ENCODE results near the gene ESCO1. TPM values are rescaled to one million over a fixed set of nuclear protein-coding genes. Genes with fewer than 3 reads are reported as not detected.

The ESCO1 gene
- total RNA-seq, 1 experiment from 2014 or later: 36.7 TPM

DNA sequence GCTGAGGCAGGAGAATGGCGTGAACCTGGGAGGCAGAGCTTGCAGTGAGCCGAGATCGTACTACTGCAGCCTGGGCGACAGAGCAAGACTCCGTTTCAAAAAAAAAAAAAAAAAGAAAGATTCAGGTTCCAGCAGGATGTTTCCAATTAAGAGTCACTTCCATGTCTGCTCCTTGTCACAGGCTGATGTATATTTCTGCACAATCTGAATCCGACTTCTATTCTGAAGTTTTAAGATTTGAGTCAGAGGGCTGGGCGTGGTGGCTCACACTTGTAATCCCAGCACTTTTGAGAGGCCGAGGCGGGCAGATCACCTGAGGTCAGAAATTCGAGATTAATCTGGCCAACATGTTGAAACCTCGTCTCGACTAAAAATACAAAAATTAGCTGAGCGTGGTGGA is 36.3 kb upstream of the ESCO1 start:
- no peak overlapping the region for H3K18ac ChIP-seq (ENCODE audit: insufficient read length, low read depth, low read length)
- no peaks in the 10 kb centered on the region for H3K79me1 ChIP-seq (ENCODE audit: insufficient read depth, low read depth, low read length, poor library complexity, severe bottlenecking)
- no peaks in the 10 kb centered on the region for H3K9me3 ChIP-seq (ENCODE audit: control insufficient read depth, low read depth, low read length)
- no CpG with 5 or more reads among the region's 13 CpGs for WGBS (ENCODE audit: extremely low coverage, insufficient read length, low lambda C conversion rate)
- H3K56ac ChIP-seq (ENCODE audit: insufficient read length, low read depth, low read length): no peak overlapping the region
- no peaks in the 10 kb centered on the region for H3K79me2 ChIP-seq (ENCODE audit: insufficient read depth, low read length)
- no peak overlapping the region for H3K4me3 Mint-ChIP-seq
- H2BK120ac ChIP-seq (ENCODE audit: low read depth, low read length, poor library complexity, severe bottlenecking): no peak overlapping the region
- no peak overlapping the region for H2BK12ac ChIP-seq (ENCODE audit: insufficient read length, low read depth, low read length)
- no peak overlapping the region for H2BK20ac ChIP-seq (ENCODE audit: low read depth, low read length, poor library complexity, severe bottlenecking)
- H3K9ac ChIP-seq (ENCODE audit: extremely low read depth, insufficient read length, low read length): no peak overlapping the region
- H3K23me2 ChIP-seq (ENCODE audit: insufficient read length, low read depth, low read length, poor library complexity, severe bottlenecking): no peaks in the 10 kb centered on the region
- H2AFZ ChIP-seq (ENCODE audit: low read length): no peak overlapping the region
- H3K27ac ChIP-seq (ENCODE audit: insufficient read length, low read depth, low read length): no peak overlapping the region
- H2BK15ac ChIP-seq (ENCODE audit: low read depth, low read length): no peak overlapping the region
- H3K4me2 ChIP-seq (ENCODE audit: insufficient read depth, insufficient read length, low read length): no peak overlapping the region
- TF ChIP-seq, protein P1, sequence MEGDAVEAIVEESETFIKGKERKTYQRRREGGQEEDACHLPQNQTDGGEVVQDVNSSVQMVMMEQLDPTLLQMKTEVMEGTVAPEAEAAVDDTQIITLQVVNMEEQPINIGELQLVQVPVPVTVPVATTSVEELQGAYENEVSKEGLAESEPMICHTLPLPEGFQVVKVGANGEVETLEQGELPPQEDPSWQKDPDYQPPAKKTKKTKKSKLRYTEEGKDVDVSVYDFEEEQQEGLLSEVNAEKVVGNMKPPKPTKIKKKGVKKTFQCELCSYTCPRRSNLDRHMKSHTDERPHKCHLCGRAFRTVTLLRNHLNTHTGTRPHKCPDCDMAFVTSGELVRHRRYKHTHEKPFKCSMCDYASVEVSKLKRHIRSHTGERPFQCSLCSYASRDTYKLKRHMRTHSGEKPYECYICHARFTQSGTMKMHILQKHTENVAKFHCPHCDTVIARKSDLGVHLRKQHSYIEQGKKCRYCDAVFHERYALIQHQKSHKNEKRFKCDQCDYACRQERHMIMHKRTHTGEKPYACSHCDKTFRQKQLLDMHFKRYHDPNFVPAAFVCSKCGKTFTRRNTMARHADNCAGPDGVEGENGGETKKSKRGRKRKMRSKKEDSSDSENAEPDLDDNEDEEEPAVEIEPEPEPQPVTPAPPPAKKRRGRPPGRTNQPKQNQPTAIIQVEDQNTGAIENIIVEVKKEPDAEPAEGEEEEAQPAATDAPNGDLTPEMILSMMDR (conservative IDR thresholded peaks at IDR 0.05): no peak
- H3T11ph ChIP-seq (ENCODE audit: low read length): no peak overlapping the region
- no peak overlapping the region for H3K4ac ChIP-seq (ENCODE audit: low read depth, low read length)
- H3K4me1 Mint-ChIP-seq: no peaks in the 10 kb centered on the region
- DNase-seq: no peak
- H3K27me3 ChIP-seq (ENCODE audit: insufficient read depth, low read length): no peaks in the 10 kb centered on the region
- peak overlapping the region in 1 of 3 experiments; percentile 32; a peak in 1 of 7 replicates for H3K27ac Mint-ChIP-seq
- peaks cover 10 to 31% (median 15%) of the 10 kb centered on the region in 3 experiments; a peak in 6 of 7 replicates for H3K36me3 Mint-ChIP-seq (ENCODE audit: insufficient read depth in 1 of 3, low read depth in 3 of 3)
- no peak overlapping the region for H3K23ac ChIP-seq (ENCODE audit: insufficient read length, low read depth, low read length)
- H4K5ac ChIP-seq (ENCODE audit: insufficient read length, low read depth, low read length): no peak overlapping the region
- no peak overlapping the region for H4K91ac ChIP-seq (ENCODE audit: insufficient read length, low read depth, low read length)
- no peak overlapping the region for H2BK5ac ChIP-seq (ENCODE audit: insufficient read length, low read length)
- no peak overlapping the region for H2AK5ac ChIP-seq (ENCODE audit: insufficient read length, low read length)
- no peak overlapping the region for H3K14ac ChIP-seq (ENCODE audit: insufficient read depth, low read length)
- H3K4me1 ChIP-seq (ENCODE audit: insufficient read depth, low read length): no peaks in the 10 kb centered on the region
- no peaks in the 10 kb centered on the region for H4K20me1 ChIP-seq (ENCODE audit: control insufficient read depth, insufficient read depth, insufficient read length)
- H3K9me3 Mint-ChIP-seq: no peaks in the 10 kb centered on the region; a peak in 1 of 5 replicates
- no peaks in the 10 kb centered on the region for H3K27me3 Mint-ChIP-seq (ENCODE audit: low read depth)
- H4K8ac ChIP-seq (replicated peaks; ENCODE audit: insufficient read length, low read depth, low read length): no peak overlapping the region

All from H9 (cell line).